SH-SY5Y (cell line): ENCODE results near the gene FHAD1.

Experiments
- GATA2 ChIP-seq: IDR thresholded peaks from 2 replicates; pipeline ENCODE4 v1.6.1; 2011; ENCODE audit warnings: mild to moderate bottlenecking, low read depth, low read length
- GATA3 ChIP-seq: IDR thresholded peaks from 2 replicates; pipeline ENCODE4 v1.6.1; 2011; ENCODE audit warnings: low read depth, mild to moderate bottlenecking, low read length, moderate library complexity

DNA sequence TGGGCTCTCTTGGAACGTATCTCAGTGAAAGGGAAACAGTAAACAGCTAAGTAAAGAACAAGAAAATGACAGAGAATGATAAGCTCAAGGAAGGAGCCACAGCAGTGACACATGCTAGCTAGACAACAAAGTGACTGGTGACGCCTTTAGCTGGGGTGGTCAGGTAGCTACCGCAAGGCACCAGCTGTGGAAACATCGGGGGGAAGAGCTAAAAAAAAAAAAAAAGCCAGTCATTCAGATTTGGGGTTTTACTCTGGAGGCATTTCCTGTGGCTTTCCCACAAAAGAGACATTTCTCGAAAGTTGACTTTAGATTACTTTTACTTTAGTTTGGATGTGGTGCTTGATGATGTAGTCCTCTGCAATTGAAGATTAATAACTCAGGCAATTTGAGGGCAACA lies 2.1 kb downstream of the FHAD1 start:
- TF ChIP-seq GATA2 (no peak), GATA3 (no peak)
